GM21360 (cell line): ENCODE results near the gene SMARCA4.
"Not testable (repeated sequence)": the region's sequence is repeated elsewhere in the genome, so short reads cannot be mapped to it uniquely, and the experiment has no call there.

Source experiments
- ATAC-seq: cut with Tn5 transposase; IDR thresholded peaks from one replicate; pipeline ENCODE4 v1.9.1; 2021; ENCODE audit warnings: mild to moderate bottlenecking, moderate library complexity; ENCODE audit not compliant: unreplicated experiment

The SMARCA4 gene

DNA sequence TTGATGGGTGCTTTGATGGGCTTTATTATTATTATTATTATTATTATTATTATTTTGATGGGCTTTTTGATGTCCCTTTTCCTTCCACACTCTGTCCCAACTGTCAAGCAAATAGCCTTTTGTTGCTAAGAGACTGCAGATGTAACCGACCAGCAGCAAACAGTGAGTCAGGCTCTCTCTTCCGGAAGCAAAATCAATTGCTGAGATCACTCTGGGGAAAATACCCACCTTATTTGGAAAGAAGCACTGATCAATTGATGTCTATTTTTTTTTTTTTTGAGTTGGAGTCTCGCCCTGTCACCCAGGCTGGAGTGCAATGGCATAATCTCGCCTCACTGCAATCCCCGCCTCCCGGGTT, 131.3 kb downstream of the SMARCA4 start:
- no peak for ATAC-seq

DNA sequence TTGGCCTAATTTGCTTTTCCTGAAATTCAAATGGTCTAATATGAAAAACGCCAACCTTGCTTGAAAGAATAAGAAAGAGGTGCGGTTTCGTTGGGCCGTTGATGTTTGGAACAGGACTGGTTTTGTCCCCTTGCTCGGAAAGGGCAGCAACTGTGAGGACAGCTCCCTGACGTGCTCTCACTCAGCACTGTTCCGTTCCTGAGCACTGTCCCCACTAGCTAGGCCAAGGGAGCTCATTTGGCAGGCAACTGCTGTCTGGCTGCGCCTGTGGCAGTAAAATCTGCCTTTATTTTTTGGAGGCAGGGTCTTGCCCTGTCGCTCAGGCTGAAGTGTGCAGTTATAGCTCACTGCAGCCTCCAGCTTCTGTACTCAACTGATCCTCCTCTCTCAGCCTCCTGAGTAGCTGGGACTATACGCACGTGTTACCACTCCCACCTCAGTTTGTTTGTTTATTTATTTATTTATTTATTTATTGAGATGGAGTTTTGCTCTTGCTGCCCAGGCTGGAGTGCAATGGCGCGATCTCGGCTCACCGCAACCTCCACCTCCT, 132.9 kb downstream of the SMARCA4 start:
- no peak for ATAC-seq

GRCh38 chr19:11094520-11094894, 133.7 kb downstream of the SMARCA4 start:
- ATAC-seq = no peak

- no peak for ATAC-seq
Observed at GRCh38 chr19:11096210-11096841, 135.5 kb downstream of the SMARCA4 start.

- ATAC-seq = not testable (repeated sequence)
Observed at GRCh38 chr19:11097367-11097766, 136.5 kb downstream of the SMARCA4 start.

DNA sequence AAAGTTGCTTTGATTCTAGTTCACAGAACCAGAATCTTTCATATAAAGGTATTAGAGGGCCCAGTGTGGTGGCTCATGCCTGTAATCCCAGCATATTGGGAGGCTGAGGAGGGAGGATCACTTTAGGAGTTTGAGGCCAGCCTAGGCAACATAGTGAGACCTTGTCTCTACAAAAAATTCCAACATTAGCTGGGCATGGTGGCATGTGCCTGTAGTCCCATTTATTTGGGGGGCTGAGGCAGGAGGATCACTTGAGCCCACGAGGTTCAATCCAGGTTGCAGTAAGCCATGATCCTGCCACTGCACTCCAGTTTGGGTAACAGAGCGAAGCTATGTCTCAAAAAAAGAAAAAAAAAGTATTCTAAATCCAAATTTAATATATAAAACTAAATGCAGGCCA, 137.5 kb downstream of the SMARCA4 start:
- no peak for ATAC-seq

DNA sequence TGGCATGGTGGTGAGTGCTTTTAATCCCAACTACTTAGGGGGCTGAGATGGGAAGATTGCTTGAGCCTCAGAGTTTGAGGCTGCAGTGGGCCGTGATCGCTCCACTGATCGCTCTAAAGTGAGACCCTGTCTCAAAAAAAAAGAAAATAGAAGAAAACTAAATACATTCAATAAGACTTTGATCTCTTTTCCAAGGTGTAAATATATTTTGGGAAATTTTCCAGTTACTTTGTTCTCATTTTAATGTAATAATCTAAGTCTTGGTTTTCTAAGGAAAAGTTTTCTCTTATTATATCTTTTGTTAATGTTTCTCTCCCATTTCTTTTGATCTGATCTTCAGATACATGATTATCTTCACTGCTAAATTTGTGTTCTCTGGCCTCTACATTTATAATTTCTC, 138.0 kb downstream of the SMARCA4 start:
- no peak for ATAC-seq

GRCh38 chr19:11100049-11100448, 139.2 kb downstream of the SMARCA4 start:
- no peak for ATAC-seq

DNA sequence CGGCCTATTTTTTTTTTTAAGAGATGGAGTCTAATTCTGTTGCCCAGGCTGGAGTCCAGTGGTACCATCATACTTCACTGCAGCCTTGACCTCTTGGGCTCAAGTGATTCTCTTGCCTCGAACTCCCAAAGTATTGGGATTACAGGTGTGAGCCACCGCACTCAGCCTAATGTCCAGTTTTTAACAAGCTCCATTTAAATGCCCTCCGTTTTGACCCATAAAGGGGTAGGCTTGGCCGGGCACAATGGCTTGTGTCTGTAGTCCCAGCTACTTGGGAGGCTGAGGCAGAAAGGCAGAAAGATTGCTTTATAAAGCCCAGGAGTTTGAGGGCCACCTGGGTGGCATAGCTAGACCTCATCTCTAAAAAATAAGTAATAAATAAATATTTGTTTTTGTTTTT, 140.2 kb downstream of the SMARCA4 start:
- no peak for ATAC-seq

DNA sequence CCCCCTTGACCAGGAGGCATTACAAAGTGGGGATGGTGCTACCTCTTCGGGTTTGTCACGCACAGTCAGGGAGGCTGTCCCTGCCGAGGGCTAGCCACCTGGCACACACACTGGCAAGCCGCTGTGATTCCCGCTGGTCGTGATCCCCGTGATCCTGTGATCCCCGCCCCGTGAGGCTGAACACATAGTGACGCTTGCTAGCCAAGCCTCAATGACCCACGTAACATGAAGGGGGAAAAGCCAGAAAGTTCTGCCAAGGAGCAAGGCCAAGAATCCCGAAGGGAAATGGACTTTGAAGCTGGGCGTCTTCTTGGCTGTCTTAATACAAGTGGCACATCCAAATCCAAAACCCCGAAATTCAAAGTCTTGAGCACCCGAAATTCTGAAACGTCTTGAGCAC, 142.1 kb downstream of the SMARCA4 start:
- ATAC-seq = no peak

GRCh38 chr19:11103667-11104066, 142.8 kb downstream of the SMARCA4 start:
- ATAC-seq = not testable (repeated sequence)

- ATAC-seq = no peak
Observed at GRCh38 chr19:11105014-11105636, 144.3 kb downstream of the SMARCA4 start.

DNA sequence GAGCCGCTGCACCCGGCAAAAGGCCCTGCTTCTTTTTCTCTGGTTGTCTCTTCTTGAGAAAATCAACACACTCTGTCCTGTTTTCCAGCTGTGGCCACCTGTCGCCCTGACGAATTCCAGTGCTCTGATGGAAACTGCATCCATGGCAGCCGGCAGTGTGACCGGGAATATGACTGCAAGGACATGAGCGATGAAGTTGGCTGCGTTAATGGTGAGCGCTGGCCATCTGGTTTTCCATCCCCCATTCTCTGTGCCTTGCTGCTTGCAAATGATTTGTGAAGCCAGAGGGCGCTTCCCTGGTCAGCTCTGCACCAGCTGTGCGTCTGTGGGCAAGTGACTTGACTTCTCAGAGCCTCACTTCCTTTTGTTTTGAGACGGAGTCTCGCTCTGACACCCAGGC, 145.6 kb downstream of the SMARCA4 start:
- ATAC-seq = no peak

DNA sequence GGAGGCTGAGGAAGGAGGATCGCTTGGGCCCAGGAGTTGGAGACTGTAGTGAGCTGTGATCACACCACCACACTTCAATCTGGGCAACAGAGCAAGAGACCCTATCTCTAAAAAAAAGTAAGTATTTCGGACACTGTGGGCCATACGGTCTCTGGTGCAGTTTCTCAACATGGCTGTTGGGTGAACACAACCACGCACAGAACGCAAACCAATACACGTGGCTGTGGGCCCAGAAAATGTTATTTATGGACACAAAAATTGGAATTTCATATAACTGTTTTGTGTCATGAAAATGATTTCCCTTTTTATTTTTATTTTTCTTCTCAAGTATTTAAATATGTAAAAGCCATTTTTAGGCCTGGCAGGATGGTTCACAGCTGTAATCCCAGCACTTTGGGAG, 147.9 kb downstream of the SMARCA4 start:
- ATAC-seq = no peak

DNA sequence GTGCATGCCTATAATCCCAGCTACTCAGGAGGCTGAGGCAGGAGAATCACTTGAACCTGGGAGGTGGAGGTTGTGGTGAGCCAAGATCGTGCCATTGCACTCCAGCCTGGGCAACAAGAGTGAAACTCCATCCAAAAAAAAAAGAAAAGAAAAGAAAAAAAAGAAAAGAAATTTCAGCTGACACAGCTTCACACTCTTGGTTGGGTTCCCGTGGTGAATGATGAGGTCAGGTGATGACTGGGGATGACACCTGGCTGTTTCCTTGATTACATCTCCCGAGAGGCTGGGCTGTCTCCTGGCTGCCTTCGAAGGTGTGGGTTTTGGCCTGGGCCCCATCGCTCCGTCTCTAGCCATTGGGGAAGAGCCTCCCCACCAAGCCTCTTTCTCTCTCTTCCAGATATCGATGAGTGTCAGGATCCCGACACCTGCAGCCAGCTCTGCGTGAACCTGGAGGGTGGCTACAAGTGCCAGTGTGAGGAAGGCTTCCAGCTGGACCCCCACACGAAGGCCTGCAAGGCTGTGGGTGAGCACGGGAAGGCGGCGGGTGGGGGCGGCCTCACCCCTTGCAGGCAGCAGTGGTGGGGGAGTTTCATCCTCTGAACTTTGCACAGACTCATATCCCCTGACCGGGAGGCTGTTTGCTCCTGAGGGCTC, 150.4 kb downstream of the SMARCA4 start:
- ATAC-seq = no peak

- ATAC-seq = no peak
Observed at GRCh38 chr19:11111771-11112144, 150.9 kb downstream of the SMARCA4 start.
